Epithelial cell of esophagus (primary cell): Measurements from ENCODE around the gene ADAT2.

ENCODE experiments used
- DNase-seq: peaks from one replicate; pipeline ENCODE4 v3.0.0; 2010; ENCODE audit warnings: low read depth
- H3K4me3 ChIP-seq: 2 replicates; pipeline ENCODE4 v1.5.1; 2011; ENCODE audit warnings: mild to moderate bottlenecking, low read length, control low read depth
- TF ChIP-seq, protein P1 (sequence below): IDR thresholded peaks from 2 replicates; pipeline ENCODE4 v1.5.1; 2011; ENCODE audit warnings: low read depth, mild to moderate bottlenecking, low read length, control low read depth, inconsistent platforms; ENCODE audit not compliant: insufficient read depth; ENCODE audit errors: missing control alignments

The ADAT2 gene

DNA sequence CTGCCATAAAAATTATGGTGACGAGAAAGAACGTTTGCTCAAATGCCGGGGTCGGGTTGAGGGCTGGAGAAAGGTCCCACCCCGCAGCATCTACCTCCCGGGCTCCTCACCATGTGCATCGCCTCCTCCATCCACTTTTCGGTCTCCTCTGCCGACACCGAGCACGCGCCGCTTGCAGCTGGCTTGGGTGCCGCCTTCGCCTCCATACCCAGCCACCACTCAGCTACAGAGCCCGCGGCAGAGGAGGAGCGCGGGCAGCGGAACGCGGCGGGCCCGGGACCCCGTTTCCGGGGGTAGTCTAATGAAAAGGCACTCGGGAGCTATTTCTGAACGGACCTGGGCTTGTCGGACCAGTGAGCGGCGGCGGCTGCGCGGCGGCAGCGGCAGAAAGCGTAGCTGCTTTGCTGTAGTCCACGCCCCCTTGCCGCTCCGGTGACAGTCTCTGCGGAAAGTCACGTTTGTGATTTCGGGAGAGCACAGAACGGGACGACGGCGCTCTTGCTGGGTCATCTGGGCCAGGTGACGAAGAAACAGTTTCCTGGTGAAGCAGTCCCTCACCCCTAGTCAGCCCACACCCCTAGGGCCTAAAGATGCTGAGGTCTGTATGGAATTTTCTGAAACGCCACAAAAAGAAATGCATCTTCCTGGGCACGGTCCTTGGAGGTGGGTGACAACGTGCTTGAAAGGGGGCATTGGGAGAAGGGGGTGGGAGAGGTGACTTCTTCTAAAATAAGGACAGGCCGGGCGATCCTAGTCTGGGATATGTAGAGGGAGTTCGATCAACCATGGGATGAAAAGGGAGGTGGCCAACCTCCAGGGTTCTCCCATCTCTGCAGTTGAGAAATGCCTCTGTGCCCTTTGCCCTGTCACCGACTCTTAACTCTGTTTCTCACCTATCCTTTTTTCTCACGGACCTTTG lies at the start of gene ADAT2, which contains the start of gene PEX3:
TSS of gene ADAT2 (minus strand) at position 243 of the 919 bp plus-strand sequence. CDS start at position 206, 37 bp downstream.
TSS of gene PEX3 (plus strand) at position 353 of the 919 bp plus-strand sequence. CDS start at position 591, 238 bp downstream.
- TF ChIP-seq, protein P1, sequence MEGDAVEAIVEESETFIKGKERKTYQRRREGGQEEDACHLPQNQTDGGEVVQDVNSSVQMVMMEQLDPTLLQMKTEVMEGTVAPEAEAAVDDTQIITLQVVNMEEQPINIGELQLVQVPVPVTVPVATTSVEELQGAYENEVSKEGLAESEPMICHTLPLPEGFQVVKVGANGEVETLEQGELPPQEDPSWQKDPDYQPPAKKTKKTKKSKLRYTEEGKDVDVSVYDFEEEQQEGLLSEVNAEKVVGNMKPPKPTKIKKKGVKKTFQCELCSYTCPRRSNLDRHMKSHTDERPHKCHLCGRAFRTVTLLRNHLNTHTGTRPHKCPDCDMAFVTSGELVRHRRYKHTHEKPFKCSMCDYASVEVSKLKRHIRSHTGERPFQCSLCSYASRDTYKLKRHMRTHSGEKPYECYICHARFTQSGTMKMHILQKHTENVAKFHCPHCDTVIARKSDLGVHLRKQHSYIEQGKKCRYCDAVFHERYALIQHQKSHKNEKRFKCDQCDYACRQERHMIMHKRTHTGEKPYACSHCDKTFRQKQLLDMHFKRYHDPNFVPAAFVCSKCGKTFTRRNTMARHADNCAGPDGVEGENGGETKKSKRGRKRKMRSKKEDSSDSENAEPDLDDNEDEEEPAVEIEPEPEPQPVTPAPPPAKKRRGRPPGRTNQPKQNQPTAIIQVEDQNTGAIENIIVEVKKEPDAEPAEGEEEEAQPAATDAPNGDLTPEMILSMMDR, result no peak
- peak; percentile 97 for DNase-seq

DNA sequence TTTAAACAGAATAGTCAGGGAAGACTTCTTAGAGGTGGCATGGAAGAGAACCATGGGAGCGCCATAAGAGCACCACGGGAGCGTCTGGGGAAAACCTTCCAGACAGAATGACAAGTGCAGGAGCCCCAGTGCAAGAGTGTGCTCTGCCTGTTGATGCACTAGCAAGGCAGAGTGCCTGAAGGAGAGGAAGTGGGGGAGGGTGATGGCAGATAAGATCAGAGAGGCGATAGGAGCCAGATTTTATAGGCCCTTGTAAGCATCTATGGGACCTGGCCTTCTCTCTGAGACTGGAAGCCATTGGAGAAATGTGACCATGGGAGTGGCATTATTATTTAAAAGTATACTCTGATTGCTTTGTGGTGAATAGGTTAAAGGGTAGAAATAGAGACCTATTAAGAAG lies 47.9 kb upstream of the ADAT2 start:
- DNase-seq, result no peak
- TF ChIP-seq, protein P1, result no peak
- H3K4me3 ChIP-seq, result no peak overlapping the region

More for the DNA sequence above, at the start of gene ADAT2, which contains the start of gene PEX3:
- peak within 1 kb of the TSS; percentile 97 for H3K4me3 ChIP-seq

DNA sequence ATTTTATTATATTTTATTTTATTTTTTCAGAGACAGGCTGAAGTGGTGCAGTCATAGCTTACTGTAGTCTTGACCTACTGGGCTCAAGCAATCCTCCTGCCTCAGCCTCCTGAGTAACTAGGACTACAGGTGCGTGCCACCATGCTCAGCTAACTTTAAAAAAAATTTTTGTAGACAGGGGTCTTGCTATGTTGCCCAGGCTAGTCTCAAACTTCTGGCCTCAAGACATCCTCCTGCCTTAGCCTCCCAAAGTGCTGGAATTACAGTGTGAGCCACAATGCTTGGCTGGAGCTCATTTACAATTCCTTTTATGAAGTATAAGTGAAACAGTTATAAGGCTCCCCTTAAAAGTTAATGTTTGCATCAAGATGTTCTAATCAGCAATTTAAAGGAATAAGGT lies 46.5 kb upstream of the ADAT2 start:
- DNase-seq, result no peak
- TF ChIP-seq, protein P1, result no peak
- H3K4me3 ChIP-seq, result no peak overlapping the region

DNA sequence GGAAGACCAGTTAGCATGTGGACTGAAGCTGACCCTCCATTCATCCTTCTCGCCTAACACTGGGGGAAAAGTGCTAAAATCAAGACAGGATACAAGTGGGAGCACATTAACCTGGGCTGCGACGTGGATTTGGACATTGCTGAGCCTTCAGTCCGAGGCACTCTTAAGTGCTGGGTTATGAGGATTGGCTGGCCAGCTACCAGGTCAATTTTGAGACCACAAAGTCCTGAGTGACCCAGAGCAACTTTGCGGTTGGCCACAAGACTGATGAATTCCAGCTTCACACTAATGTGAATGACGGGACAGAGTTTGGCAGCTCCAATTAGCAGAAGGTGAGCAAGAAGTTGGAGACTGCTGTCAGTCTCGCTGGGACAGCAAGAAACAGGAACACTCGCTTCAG lies 40.3 kb upstream of the ADAT2 start:
- no peak overlapping the region for H3K4me3 ChIP-seq
- DNase-seq, result no peak
- TF ChIP-seq, protein P1, result no peak

DNA sequence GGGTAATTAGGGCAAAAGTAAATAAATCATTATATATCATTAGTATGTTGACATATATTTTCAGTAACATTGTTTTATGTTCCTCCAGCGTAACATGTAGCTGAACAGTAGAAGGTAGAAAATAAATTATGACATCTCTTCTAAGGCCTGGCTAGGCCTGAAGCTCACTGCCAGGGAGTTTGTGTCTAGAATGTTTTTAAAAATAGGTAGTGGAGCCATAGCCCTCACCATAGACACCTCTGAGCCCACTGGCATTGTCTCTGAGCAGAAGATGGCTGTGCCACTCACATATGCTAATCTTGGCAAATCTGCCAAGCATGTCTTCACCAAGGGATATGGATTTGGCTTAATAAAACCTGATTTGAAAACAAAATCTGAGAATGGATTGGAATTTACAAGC lies 39.7 kb upstream of the ADAT2 start:
- no peak for DNase-seq
- no peak overlapping the region for H3K4me3 ChIP-seq
- TF ChIP-seq, protein P1, result no peak

DNA sequence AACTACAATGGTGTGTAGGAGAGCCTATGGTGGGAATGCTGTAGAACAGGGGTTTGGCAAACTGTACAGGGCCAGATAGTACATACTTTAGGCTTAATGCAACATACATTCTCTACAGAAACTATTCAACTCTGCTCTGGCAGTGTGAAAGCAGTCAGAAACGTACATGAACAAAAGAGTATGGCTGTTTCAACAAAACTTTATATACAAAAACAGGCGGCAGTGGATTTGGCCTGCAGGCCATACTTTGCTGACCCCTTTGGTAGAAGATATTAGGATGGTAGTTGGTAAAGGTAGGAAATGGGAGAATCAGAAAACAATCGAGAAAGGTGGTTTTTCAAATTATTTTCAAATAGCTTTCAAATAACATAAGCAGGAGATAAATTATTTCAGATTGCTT lies 36.3 kb upstream of the ADAT2 start:
- TF ChIP-seq, protein P1, result no peak
- H3K4me3 ChIP-seq, result no peak overlapping the region
- no peak for DNase-seq
